Stimulated activated CD8-positive, alpha-beta memory T cell treated with anti-CD3 and anti-CD28 coated beads, Interleukin-15, amount 100 ng/mL, for 4 hours (primary cell): ENCODE data around the gene GPR37L1.
"Not testable (repeated sequence)": the region's sequence is repeated elsewhere in the genome, so short reads cannot be mapped to it uniquely, and the experiment has no call there.

Source experiments
- DNase-seq, 2 donors: peaks; one replicate each; pipeline ENCODE4 v3.0.0-alpha.2; 2020; ENCODE audit warnings: low read depth in 2 of 2

The GPR37L1 gene

DNA sequence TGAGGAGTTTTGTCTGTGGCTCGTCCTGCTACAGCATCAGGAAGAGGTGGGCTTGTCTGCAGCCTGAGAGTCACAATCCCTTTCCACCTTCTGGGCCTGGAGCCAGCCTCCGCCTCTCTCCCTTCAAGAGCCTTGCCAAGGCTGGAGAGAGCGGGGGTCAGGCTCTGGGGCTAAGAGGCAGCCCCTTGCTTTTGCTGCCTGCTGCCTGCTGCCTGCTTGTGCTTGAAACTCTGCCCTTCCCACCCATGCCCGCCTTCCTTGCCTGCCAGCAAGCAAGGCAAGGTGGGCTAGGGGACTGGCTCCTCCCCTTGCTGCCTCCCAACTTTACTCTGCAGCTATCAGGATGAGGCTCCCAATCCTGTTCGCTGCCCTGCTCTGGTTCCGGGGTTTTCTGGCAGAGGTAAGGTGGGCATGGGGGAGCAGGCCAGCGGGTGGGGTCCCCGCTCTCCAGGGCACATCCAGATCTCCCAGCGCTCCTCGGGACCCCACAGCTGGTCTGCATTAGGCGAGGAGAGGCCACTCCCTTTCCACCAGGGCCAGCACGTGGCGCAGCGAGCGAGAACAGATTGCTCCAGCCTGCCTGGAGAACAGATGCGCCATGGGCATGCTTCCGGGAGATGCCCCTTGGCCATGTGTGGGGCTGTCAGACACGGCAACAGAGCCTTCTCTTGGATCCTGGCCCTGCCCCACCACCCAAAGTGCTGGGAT is 45.1 kb downstream of the GPR37L1 start:
- DNase-seq: no peak

DNA sequence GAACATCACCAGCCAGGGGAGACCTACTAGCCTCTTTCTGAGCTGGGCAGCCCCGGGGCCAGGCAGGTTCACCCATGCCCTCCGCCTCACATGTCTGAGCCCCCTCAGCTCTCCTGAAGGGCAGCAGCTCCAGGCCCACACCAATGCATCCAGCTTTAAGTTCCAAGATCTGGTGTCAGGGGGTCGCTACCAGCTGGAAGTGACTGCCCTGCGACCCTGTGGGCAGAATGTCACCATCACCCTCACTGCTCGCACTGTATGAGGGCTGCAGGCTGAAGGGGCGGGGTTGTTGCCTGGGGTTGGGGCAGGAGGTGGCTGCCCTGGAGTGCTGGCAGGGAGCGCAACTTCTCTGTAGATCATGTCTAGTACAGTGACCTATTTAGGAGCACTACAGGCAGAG is 46.1 kb downstream of the GPR37L1 start:
- DNase-seq: no peak

DNA sequence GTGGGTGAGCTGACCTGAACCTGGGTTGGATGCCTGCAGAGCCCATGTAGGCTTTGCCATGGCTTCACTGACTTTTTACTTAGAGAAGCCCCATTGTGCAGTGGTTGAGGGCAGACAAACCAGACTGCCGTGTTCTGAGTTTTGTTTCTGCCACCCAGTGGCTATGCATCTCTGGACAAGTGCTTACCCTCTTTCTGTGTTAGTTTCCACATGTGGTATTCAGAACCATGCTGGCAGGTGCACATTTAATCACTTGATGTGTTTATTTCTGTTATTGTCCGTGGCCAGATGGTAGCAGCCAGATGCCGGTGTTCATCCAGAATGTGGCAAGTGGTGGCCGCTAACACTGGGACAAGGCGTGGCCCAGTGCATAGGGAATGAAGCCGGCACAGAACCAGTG is 48.0 kb downstream of the GPR37L1 start:
- no peak for DNase-seq

DNA sequence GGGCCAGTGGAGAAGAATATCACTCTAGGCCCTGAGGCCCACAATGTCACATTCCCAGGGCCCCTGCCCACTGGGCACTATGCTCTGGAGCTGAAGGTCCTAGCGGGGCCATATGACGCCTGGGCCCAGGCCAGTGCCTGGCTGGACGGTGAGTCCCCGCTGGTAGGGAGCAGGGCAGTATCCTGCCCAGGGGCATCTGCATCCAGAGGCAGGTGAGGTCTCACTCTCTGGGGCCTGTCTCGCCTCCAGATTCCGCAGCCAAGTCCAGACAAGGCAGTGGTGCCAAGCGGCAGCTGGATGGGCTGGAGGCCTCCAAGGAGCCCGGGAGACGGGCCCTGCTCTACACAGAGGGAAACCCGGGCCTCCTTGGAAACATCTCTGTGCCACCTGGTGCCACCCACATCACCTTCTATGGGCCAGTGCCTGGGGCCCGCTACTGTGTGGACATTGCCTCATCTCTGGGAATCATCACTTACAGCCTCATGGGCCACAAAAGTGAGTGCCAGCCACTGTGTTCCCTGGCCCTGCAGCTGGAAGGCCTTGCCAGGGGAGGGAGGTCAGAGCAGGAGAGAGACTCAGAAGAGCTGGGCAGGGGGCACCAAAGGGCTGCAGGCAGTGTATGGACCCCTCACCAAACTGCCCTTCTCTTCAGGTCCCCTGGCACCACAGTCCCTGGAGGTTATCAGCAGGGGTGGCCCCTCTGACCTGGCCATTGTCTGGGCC is 48.7 kb downstream of the GPR37L1 start:
- no peak for DNase-seq

DNA sequence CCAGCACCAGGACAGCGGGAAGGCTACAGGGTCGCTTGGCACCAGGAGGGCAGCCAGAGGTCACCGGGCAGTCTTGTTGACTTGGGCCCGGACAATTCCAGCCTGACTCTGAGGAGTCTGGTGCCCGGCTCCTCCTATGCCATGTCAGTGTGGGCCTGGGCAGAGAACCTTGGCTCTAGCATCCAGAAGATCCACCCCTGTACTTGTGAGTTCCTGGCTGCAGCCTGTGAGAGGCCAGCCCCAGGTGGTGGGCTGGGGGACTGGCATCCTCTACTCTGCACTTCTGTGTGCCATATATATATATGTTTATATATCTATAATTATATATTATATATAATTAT is 49.3 kb downstream of the GPR37L1 start:
- DNase-seq: no peak

DNA sequence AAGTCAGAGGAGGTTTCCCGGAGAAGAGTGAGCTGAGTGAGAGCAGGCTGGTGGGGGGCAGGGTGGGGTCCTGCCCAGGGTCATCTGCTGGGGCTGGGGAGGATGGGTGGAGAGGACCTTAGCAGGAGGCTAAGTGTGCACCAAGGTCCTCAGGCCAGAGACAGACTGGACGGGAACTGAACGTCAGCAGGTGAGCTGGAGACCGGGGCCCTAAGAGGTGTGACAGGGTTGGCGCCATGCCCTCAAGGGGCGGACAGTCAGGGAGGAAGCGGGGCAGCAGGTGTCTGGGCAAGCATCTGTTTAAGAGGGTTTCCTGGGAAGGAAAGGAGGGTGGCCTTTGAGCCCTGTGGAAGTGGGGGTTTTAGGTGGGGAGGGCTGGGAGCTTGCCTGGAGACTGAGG is 51.3 kb downstream of the GPR37L1 start:
- DNase-seq: no peak

DNA sequence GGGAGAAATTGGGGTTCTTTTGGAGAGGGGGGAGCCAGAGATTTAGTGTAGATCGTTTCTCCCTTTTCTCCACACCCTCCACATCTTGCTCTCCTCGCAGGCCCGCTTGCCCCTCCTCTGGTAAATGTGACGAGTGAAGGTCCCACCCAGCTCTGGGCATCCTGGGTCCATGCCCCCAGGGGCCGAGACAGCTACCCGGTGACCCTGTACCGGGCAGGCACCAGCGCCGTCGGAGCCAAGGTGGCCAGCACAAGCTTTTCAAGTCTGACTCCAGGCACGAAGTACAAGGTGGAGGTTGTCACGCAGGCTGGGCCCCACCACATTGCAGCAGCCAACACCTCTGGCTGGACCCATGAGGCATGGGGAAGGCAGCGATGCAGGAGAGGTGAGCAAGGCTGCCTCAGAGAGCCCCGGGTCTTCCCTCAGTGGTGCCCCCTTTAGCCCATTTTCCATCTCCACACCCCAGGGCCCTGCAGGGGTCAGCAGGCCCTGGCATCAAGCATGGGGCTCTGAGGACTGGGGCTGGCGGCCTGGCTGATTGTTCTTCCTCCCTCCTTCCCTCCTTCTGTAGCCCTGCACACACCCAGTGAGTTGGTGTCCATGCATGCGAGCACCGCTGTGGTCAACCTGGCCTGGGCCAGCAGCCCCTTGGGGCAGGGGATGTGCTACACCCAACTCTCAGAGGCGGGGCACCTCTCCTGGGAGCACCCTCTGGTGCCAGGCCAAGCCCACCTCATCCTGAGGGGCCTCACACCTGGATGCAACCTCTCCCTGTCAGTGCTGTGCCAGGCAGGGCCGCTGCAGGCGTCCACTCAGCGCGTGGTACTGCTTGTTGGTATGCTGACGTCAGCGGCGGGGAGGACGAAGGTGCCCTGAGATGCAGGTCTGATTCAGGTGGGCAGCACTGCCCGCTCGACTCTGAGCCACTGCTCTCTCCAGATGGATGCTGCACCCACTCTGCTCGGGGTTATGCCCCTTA is 54.5 kb downstream of the GPR37L1 start:
- no peak for DNase-seq

DNA sequence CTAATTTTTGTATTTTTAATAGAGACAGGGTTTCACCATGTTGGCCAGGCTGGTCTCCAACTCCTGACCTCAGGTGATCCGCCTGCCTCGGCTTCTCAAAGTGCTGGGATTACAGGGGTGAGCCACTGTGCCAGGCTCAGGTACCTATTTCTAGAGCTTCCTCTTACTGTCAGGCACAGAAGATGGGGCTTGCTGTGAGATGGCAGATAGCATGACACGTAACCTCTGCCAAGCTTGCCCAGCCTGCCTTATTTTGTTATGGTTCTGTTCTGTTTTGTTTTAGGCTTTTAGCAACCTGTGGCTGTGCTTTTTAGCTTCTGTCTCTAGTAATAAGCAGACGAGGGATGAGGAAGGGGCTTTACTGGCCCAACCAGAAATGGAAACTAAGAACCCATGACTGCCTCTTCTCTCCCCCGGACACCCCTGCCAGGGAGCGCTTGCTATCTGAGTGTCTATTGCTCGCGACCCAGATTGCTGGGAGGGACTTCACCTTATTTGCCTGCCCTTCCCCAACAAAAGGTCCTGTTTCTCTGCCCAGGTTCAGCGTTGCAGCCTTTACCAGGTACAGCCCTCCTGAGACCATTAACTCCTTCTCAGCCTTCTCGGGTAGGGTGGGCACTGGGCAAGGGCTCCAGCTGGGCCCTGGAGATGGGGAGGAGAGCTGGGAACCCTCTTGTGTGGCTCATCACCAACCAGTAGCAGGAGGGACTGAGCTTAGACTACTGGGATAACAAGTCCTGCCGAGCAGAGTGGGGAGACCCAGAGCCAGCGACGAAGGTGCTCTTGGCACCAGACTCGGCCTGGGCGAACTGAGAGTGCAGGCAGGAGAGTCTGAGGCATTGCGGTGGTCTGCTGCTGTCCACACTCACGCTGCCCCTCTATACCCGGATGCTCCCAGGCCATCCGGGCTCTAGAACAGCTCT is 57.4 kb downstream of the GPR37L1 start:
- no peak for DNase-seq

DNA sequence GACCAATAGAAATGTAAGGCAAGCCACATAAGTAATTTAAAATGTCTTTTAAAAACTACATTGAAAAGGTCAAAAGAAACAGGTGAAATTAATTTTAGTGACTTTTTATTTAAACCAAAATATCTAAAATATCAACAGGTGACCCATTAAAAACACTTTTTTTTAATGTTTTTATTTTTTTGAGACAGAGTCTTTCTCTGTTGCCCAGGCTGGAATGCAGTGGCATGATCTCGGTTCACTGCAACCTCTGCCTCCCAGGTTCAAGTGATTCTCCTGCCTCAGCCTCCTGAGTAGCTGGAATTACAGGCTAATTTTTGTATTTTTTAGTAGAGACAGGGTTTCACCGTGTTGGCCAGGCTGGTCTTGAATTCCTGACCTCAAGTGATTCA is 58.0 kb downstream of the GPR37L1 start:
- DNase-seq: not testable (repeated sequence)

DNA sequence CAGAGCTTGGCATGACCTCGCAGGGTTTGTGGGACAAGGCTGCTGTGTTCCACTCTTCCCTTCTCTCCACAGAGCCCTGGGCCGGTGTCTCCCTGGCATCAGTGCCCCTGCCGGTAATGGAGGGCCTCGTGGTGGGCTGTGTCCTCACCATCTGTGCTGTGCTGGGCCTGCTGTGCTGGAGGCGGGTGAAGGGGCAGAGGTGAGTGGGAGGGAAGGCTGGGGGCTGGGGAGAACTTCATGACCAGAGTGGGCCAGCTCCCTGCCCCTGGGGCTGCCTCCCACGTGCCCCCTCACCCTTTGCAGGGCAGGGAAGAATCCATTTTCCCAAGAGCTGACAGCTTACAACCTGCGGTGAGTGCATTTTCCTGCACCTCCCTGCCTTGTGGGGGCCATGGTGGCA is 58.9 kb downstream of the GPR37L1 start:
- no peak for DNase-seq

DNA sequence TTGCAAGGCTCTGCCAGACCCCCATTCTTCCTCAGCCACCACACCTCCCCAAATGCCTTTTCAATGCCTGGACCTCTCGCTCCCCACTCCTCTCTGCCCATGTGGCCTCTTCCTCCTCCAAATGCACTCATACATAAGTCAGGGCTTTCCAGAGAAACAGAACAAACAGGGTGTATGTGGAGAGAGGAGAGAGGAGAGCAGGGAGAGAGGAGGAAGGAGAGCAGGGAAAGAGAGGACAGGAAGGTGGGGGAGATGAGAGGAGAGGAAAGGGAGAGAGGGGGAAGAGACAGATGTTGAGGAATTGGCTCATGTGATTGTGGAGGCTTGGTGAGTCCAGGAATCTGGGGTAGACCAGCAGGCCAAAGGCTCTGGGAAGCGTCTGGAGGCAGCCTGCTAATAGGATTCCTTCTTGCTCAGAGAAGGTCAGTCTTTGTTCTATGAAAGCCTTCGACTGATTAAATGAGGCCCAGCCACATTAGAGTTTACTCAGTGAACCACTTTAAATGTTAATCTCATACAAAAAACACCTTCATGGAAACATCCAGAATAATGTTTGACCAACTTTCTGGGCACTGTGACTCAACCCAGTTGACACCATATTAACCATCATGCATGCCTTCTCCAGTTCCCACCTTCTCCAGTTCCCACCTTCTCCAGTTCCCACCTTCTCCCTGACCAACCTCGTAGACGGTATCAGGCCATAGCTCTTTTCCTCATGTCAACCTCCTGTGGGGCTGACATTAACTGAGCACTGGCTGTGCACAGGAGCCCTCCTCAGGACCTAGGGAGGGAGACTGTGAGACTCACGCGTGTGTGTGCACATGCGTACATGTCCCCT is 59.5 kb downstream of the GPR37L1 start:
- no peak for DNase-seq
